Mammary epithelial cell (primary cell): ENCODE results near the gene AP1S3.

Experiments
- CTCF ChIP-seq, 2 donors: IDR thresholded peaks in 1 of 2; conservative IDR thresholded peaks in 1 of 2; 2 replicates each; pipeline ENCODE4 v1.5.1; 2011 to 2012; ENCODE audit warnings: inconsistent platforms in 2 of 2, low read length in 2 of 2, mild to moderate bottlenecking in 2 of 2, control low read depth in 1 of 2, low read depth in 1 of 2; ENCODE audit not compliant: insufficient read depth in 1 of 2; ENCODE audit errors: extremely low read depth in 1 of 2
- EZH2 ChIP-seq: IDR thresholded peaks from 2 replicates; pipeline ENCODE4 v1.6.1; 2012; ENCODE audit warnings: low read length, inconsistent platforms, borderline replicate concordance

- TF ChIP-seq CTCF (conservative IDR thresholded peaks at IDR 0.05 in 1 of 2, IDR thresholded peaks at IDR 0.05 in 1 of 2; ENCODE audit: extremely low read depth in 1 of 2, insufficient read depth in 1 of 2, low read depth in 1 of 2, low read length in 2 of 2): no peak
- no peak for TF ChIP-seq EZH2
Observed at GRCh38 chr2:223735035-223735640, 102.2 kb downstream of the AP1S3 start.
